Transverse colon (tissue), 4 donors: ENCODE results near the gene OSCP1. TPM values are rescaled to one million over a fixed set of nuclear protein-coding genes. Genes with fewer than 3 reads are reported as not detected.

ENCODE experiments used
- DNase-seq: peaks from one replicate; pipeline ENCODE4 v3.0.0-alpha.2; 2019
- H3K27ac ChIP-seq, 4 donors: fragments of 200-600 bp; sonication (generic); 2 replicates each; pipeline ENCODE4 v1.5.1; 2016 to 2018; ENCODE audit warnings: inconsistent platforms in 4 of 4
- H3K27me3 ChIP-seq: fragments of 200-600 bp; sonication (generic); 2 replicates; pipeline ENCODE4 v1.5.1; 2017; ENCODE audit warnings: inconsistent platforms
- H3K36me3 ChIP-seq, 4 donors: fragments of 200-600 bp; sonication (generic); 2 replicates each; pipeline ENCODE4 v1.5.1; 2017 to 2019; ENCODE audit warnings: inconsistent platforms in 4 of 4
- H3K4me1 ChIP-seq, 4 donors: fragments of 200-600 bp; sonication (generic); 2 replicates each; pipeline ENCODE4 v1.5.1; 2017 to 2020; ENCODE audit warnings: inconsistent platforms in 4 of 4
- H3K4me3 ChIP-seq, 4 donors: fragments of 200-600 bp; sonication (generic); 1 replicate in 1 of 4; 2 replicates in 3 of 4; pipeline versions ENCODE4 v1.5.1 to v1.6.1; 2017 to 2019; ENCODE audit warnings: inconsistent platforms in 4 of 4
- H3K9me3 ChIP-seq, 2 donors: fragments of 200-600 bp; sonication (generic); 2 replicates each; pipeline ENCODE4 v1.5.1; 2017 to 2019; ENCODE audit warnings: inconsistent platforms in 2 of 2
- CTCF ChIP-seq, 5 experiments: fragments of 200-600 bp in 3 of 5; fragments of 450-650 bp in 2 of 5; sonication (generic) in 3 of 5; IDR thresholded peaks; 1 replicate in 2 of 5; 2 replicates in 3 of 5; pipeline ENCODE4 v1.5.1; 2016 to 2017; ENCODE audit warnings: antibody characterized with exemption in 5 of 5, inconsistent platforms in 3 of 5, mild to moderate bottlenecking in 2 of 5, moderate library complexity in 1 of 5
- EP300 ChIP-seq: sonication (generic); formaldehyde crosslinking; IDR thresholded peaks from one replicate; pipeline ENCODE4 v1.6.1; 2017; ENCODE audit warnings: antibody characterized with exemption, low read depth
- POLR2A ChIP-seq: fragments of 450-650 bp; IDR thresholded peaks from one replicate; pipeline ENCODE4 v1.6.1; 2016; ENCODE audit warnings: antibody characterized with exemption, mild to moderate bottlenecking, moderate library complexity
- POLR2AphosphoS5 ChIP-seq, 3 donors: sonication (generic); formaldehyde crosslinking; IDR thresholded peaks; one replicate each; pipeline ENCODE4 v1.6.1; 2016; ENCODE audit warnings: antibody characterized with exemption in 3 of 3
- WGBS, 2 donors: methylation state at CpG; one replicate each; pipeline ENCODE4 v1.1.5; 2018; ENCODE audit warnings: low coverage in 1 of 2; 5-methylcytosine and 5-hydroxymethylcytosine counted together
- in situ Hi-C, 4 donors: fragments of 200-750 bp; cut with MboI; loops; one replicate each; pipeline versions ENCODE4 v1.15.0 to v1.15.1; 2017; ENCODE audit warnings: low sequenced_read_pairs in 3 of 4, low pct_ligation_motif_present in 1 of 4, low pct_unique_long_range_greater_than_20kb in 1 of 4
- intact Hi-C: fragments of 100-400 bp; cut with DNase I; formaldehyde crosslinking; loops from one replicate; pipeline ENCODE4 v1.15.1; 2023; ENCODE audit warnings: low total_unique reads
- total RNA-seq, 4 donors: library from RNA; depleted of rRNA; stranded (reverse); fragments of >200 nt; gene quantifications; one replicate each; pipeline ENCODE4 v1.1.0, GENCODE V29; 2016

The OSCP1 gene
- total RNA-seq, 4 donors from 2014 or later: 1.2 to 4.8 (median 3.7) TPM; not detected in 1

DNA sequence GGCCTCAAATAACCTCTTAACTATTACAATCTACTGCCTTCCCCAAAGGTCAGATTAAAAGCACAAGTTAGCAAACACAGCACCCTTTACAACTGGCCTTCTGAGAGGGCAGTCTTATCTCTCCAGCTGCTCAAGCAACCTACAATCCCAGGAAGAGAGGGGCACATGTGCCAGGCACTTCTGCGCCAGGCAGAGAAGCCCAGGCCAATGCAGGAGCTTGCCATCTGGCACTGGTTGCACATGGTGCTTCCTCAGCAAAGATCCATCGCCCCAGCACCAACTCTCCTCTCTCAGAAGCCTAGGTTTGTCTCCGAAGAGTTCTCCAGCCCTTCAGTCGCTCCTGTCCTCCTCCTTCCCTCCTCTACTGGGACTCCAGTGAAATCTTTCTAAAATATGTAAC is 67.0 kb downstream of the OSCP1 start:
- DNase-seq: no peak
- intact Hi-C loops: loop anchor here (10.0 kb wide), 1 partner anchor 228 kb away; the partner anchor contains the start of gene MAP7D1
- no peak for TF ChIP-seq POLR2AphosphoS5 (IDR thresholded peaks at IDR 0.05)
- no peak for TF ChIP-seq CTCF (IDR thresholded peaks at IDR 0.05)
- no peak for TF ChIP-seq EP300
- no peak for TF ChIP-seq POLR2A
- in situ Hi-C loops: no loop called here
- 85% methylated on average over 4 of the region's 4 CpGs; no CpG with 5 or more reads in 1 of the 2 donors for WGBS, 2 donors
- no peaks in the 10 kb centered on the region for H3K36me3 ChIP-seq
- no peak overlapping the region for H3K4me3 ChIP-seq
- no peaks in the 10 kb centered on the region for H3K27me3 ChIP-seq
- H3K27ac ChIP-seq: no peak overlapping the region
- no peaks in the 10 kb centered on the region for H3K9me3 ChIP-seq
- peaks cover 12 to 55% (median 39%) of the 10 kb centered on the region in 4 donors for H3K4me1 ChIP-seq

GRCh38 chr1:36382669-36383068 is 67.6 kb downstream of the OSCP1 start:
- intact Hi-C loops: loop anchor here (10.0 kb wide), 1 partner anchor 228 kb away; the partner anchor contains the start of gene MAP7D1
- H3K36me3 ChIP-seq: no peaks in the 10 kb centered on the region
- WGBS, 2 donors: 83 to 97% methylated on average over 1 to 4 of the region's 4 CpGs
- no peak for DNase-seq
- H3K4me3 ChIP-seq: no peak overlapping the region
- in situ Hi-C loops: no loop called here
- no peaks in the 10 kb centered on the region for H3K9me3 ChIP-seq
- H3K27ac ChIP-seq: no peak overlapping the region
- TF ChIP-seq POLR2A (no peak), EP300 (no peak), CTCF (IDR thresholded peaks at IDR 0.05) (no peak), POLR2AphosphoS5 (IDR thresholded peaks at IDR 0.05) (no peak)
- peaks cover 9 to 54% (median 35%) of the 10 kb centered on the region in 4 donors for H3K4me1 ChIP-seq
- no peaks in the 10 kb centered on the region for H3K27me3 ChIP-seq

DNA sequence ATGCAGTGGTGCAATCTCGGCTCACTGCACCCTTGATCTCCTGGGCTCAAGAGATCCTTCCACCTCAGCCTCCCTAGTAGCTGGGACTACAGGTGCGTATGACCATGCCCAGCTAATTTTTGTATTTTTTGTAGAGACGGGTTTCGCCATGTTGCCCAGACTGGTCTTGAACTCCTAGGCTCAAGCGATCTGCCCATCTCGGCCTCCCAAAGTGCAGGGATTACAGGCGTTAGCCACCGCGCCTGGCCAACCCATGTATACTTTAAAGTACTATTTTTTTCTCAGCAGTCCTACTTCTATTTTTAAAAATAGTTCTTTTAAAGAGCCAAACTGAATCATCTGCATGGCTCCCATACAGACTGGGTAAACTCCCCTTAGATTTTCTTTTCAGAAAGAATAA is 68.0 kb downstream of the OSCP1 start:
- in situ Hi-C loops: no loop called here
- H3K27ac ChIP-seq: no peak overlapping the region

DNA sequence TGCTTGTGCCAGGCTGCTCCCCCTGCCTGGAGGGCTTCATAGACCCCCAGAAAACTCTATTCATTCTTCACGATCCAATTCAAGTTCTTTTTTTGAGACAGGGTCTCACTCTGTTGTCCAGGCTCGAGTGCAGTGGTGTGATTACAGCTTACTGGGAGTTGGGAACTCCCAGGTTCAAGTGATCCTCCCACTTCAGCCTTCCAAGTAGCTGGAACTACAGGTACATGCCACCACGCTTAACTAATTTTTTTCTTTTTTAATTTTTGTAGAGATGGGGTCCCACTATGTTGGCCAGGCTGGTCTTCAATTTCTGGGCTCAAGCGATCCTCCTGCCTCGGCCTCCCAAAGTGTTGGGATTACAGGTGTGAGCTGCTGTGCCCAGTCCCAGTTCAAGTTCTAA is 68.8 kb downstream of the OSCP1 start:
- no peak overlapping the region for H3K27ac ChIP-seq
- WGBS, 2 donors: 96 to 100% methylated on average over 2 to 5 of the region's 5 CpGs
- in situ Hi-C loops (no loop called here), intact Hi-C loops (loop anchor here (10.0 kb wide), 1 partner anchor 227 kb away; the partner anchor contains the start of gene MAP7D1)
- TF ChIP-seq EP300: no peak
- TF ChIP-seq CTCF (IDR thresholded peaks at IDR 0.05): no peak
- no peak for TF ChIP-seq POLR2A
- H3K27me3 ChIP-seq: no peaks in the 10 kb centered on the region
- H3K4me3 ChIP-seq: no peak overlapping the region
- no peak for DNase-seq
- H3K4me1 ChIP-seq: peaks cover 0 to 47% (median 24%) of the 10 kb centered on the region in 4 donors
- no peaks in the 10 kb centered on the region for H3K9me3 ChIP-seq
- H3K36me3 ChIP-seq: no peaks in the 10 kb centered on the region

More for the DNA sequence above, 68.0 kb downstream of the OSCP1 start:
- no peaks in the 10 kb centered on the region for H3K36me3 ChIP-seq
- TF ChIP-seq EP300: no peak
- TF ChIP-seq POLR2A: no peak
- no peak for TF ChIP-seq POLR2AphosphoS5 (IDR thresholded peaks at IDR 0.05)
- no peak overlapping the region for H3K4me3 ChIP-seq
- DNase-seq: no peak
- 92% methylated on average over 9 of the region's 9 CpGs; no CpG with 5 or more reads in 1 of the 2 donors for WGBS, 2 donors
- H3K9me3 ChIP-seq: no peaks in the 10 kb centered on the region
- no peaks in the 10 kb centered on the region for H3K27me3 ChIP-seq
- peaks cover 6 to 49% (median 31%) of the 10 kb centered on the region in 4 donors for H3K4me1 ChIP-seq
- intact Hi-C loops: loop anchor here (10.0 kb wide), 1 partner anchor 227 kb away; the partner anchor contains the start of gene MAP7D1
